ENCODE results near the gene RAVER1. TPM values are rescaled to one million over a fixed set of nuclear protein-coding genes. Genes with fewer than 3 reads are reported as not detected.

The RAVER1 gene
- total RNA-seq, 5 donors from 2014 or later (not counting 1 experiment from before 2014, with no cell fraction given): 31.5 to 68.2 (median 61.2) TPM

DNA sequence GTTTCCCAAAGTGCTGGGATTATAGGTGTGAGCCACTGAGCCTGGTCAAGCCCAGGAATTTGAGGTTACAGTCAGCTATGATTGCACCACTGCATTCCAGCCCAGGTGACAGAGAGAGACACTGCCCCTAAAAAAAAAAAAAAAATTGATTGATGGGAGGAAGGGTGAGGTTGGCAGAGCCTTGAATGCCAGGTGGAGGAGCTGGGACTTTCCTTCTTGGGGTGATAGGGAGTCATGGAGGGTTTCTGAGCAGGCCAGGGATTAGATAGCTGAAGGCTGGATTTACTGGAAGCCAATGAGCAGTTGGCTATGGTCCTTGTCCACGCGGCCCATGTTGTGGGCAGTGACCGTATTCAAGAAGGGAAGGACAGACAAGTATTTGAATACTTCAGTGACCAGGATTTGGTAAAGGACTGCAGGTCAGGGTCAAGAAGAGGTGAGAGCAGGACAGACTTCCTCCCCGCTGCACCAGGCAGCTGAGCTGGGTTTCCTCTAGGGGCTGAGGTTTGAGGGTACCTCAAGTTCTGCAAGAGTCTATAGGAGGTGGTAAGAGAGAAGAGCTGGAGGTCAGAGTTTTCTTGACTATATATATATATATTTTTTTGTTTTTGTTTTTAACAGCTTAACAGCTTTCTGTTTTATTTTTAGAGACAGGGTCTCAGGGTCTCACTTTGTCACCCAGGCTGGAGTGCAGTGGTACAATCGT is 53.4 kb downstream of the RAVER1 start:
- H3K27ac Mint-ChIP-seq: peak overlapping the region in 1 of 2 donors; percentile 13

DNA sequence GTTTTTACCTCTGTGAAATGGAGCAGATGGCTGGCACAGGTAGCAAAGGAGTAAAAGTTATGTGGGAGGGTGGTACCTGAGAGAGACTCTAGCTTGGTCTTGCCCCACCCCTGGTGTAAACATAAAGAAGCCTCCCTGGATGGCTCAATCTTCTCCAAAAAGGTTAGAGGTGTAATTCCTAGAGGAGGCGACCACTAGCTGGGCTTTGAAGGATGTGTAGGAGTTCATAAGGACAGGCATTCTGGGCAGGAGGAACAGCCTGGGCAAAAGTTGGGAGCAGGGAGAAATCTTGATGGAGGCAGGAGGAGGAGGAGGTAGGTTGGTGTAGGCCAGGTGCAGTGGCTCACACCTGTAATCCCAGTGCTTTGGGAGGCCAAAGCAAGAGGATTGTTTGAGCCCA is 54.4 kb downstream of the RAVER1 start:
- ChIA-PET POLR2A (interaction anchor here in 1 of 2 donors (1.0 kb wide), 1 partner anchor 9 kb away, joined by 3 read pairs; no protein-coding TSS in a partner anchor), CTCF (interaction anchor here in 1 of 2 donors (0.5 to 1.7 kb wide), 2 partner anchors 8 to 285 kb away, joined by 3 to 6 read pairs; partner anchors contain the start of gene ICAM1)
- Mint-ChIP-seq H3K27ac (peak overlapping the region in 1 of 2 donors; percentile 34), H3K4me3 (no peak overlapping the region), H3K36me3 (peaks cover 18% of the 10 kb centered on the region), H3K27me3 (no peaks in the 10 kb centered on the region), H3K9me3 (no peaks in the 10 kb centered on the region), H3K4me1 (peaks cover 10 to 14% (median 11%) of the 10 kb centered on the region in 3 donors)
- no peak for ATAC-seq (replicated peaks in 1 of 4)
- Histone ChIP-seq H3K4me3 (ENCODE audit: control insufficient read depth in 1 of 2, extremely low read depth in 1 of 2, low read length in 1 of 2) (no peak overlapping the region), H3K27ac (ENCODE audit: low read length) (no peak overlapping the region), H3K4me1 (ENCODE audit: control insufficient read depth in 1 of 2, extremely low read depth in 1 of 2, insufficient read depth in 2 of 2, low read length in 2 of 2) (peaks cover 0 to 11% of the 10 kb centered on the region in 2 experiments), H3K36me3 (ENCODE audit: control insufficient read depth in 2 of 2, extremely low read depth in 1 of 2, insufficient read depth in 1 of 2, low read length in 1 of 2) (peaks cover 0 to 27% of the 10 kb centered on the region in 2 donors), H3K27me3 (replicated peaks in 1 of 2; ENCODE audit: control insufficient read depth in 2 of 2, extremely low read depth in 1 of 2, insufficient read depth in 2 of 2, low read length in 1 of 2) (no peaks in the 10 kb centered on the region), H3K9me3 (no peaks in the 10 kb centered on the region)
- DNase-seq: no peak
- 91% methylated on average over 1 of the region's 1 CpG for WGBS (ENCODE audit: insufficient coverage)

More for the DNA sequence above, 53.4 kb downstream of the RAVER1 start:
- H3K4me1 ChIP-seq (ENCODE audit: control insufficient read depth in 1 of 2, extremely low read depth in 1 of 2, insufficient read depth in 2 of 2, low read length in 2 of 2): peaks cover 0 to 11% of the 10 kb centered on the region in 2 experiments
- ATAC-seq (replicated peaks in 1 of 4) (no peak), DNase-seq (no peak)
- peaks cover 19% of the 10 kb centered on the region for H3K36me3 Mint-ChIP-seq
- 69% methylated on average over 3 of the region's 5 CpGs for WGBS (ENCODE audit: insufficient coverage)
- H3K27ac ChIP-seq (ENCODE audit: low read length): no peak overlapping the region
- ChIA-PET POLR2A (interaction anchor here in 1 of 2 donors (0.6 to 1.6 kb wide), 2 partner anchors 8 to 68 kb away, joined by 9 to 11 read pairs; partner anchors contain the start of gene ICAM1), CTCF (interaction anchor here in 1 of 2 donors (0.5 to 1.7 kb wide), 8 partner anchors 9 to 152 kb away, joined by 3 to 9 read pairs (median 4); partner anchors contain the start of genes ICAM1 and TYK2)
- peaks cover 7 to 10% (median 9%) of the 10 kb centered on the region in 3 donors for H3K4me1 Mint-ChIP-seq
- H3K36me3 ChIP-seq (ENCODE audit: control insufficient read depth in 2 of 2, extremely low read depth in 1 of 2, insufficient read depth in 1 of 2, low read length in 1 of 2): peaks cover 0 to 32% of the 10 kb centered on the region in 2 donors
- no peaks in the 10 kb centered on the region for H3K27me3 Mint-ChIP-seq
- H3K9me3 Mint-ChIP-seq: no peaks in the 10 kb centered on the region
- H3K27me3 ChIP-seq (replicated peaks in 1 of 2; ENCODE audit: control insufficient read depth in 2 of 2, extremely low read depth in 1 of 2, insufficient read depth in 2 of 2, low read length in 1 of 2): no peaks in the 10 kb centered on the region
- no peaks in the 10 kb centered on the region for H3K9me3 ChIP-seq
- H3K4me3 Mint-ChIP-seq: no peak overlapping the region
- H3K4me3 ChIP-seq (ENCODE audit: control insufficient read depth in 1 of 2, extremely low read depth in 1 of 2, low read length in 1 of 2): no peak overlapping the region

- POLR2A ChIA-PET: interaction anchor here (0.7 to 1.0 kb wide), 2 partner anchors 8 to 10 kb away, joined by 3 to 13 read pairs; no protein-coding TSS in a partner anchor
- no peak overlapping the region for H3K27ac Mint-ChIP-seq
Observed at GRCh38 chr19:10277795-10278589, 55.3 kb downstream of the RAVER1 start.

DNA sequence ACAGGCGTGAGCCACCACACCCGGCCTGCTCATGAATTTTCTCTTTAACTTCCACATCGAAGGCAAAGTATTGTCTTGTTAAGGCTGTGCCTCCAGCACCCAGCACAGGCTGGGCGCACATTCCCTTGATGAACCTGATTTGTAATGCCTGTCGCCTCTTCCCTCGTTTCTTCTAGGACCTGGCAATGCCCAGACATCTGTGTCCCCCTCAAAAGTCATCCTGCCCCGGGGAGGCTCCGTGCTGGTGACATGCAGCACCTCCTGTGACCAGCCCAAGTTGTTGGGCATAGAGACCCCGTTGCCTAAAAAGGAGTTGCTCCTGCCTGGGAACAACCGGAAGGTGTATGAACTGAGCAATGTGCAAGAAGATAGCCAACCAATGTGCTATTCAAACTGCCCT is 58.7 kb downstream of the RAVER1 start:
- DNase-seq (no peak), ATAC-seq (replicated peaks in 1 of 4) (no peak)
- peaks cover 3 to 33% of the 10 kb centered on the region in 2 experiments for H3K4me1 ChIP-seq (ENCODE audit: control insufficient read depth in 1 of 2, extremely low read depth in 1 of 2, insufficient read depth in 2 of 2, low read length in 2 of 2)
- H3K36me3 Mint-ChIP-seq: peaks cover 10% of the 10 kb centered on the region
- ChIA-PET CTCF (no interaction called here), POLR2A (no interaction called here)
- H3K27me3 Mint-ChIP-seq: no peaks in the 10 kb centered on the region
- H3K27ac ChIP-seq (ENCODE audit: low read length): no peak overlapping the region
- no peaks in the 10 kb centered on the region for H3K27me3 ChIP-seq (replicated peaks in 1 of 2; ENCODE audit: control insufficient read depth in 2 of 2, extremely low read depth in 1 of 2, insufficient read depth in 2 of 2, low read length in 1 of 2)
- peaks cover 0 to 13% of the 10 kb centered on the region in 2 donors for H3K36me3 ChIP-seq (ENCODE audit: control insufficient read depth in 2 of 2, extremely low read depth in 1 of 2, insufficient read depth in 1 of 2, low read length in 1 of 2)
- no peaks in the 10 kb centered on the region for H3K9me3 ChIP-seq
- peaks cover 24 to 35% (median 27%) of the 10 kb centered on the region in 3 donors for H3K4me1 Mint-ChIP-seq
- peak overlapping the region; percentile 76 to 79 for H3K27ac Mint-ChIP-seq
- 95% methylated on average over 10 of the region's 10 CpGs for WGBS (ENCODE audit: insufficient coverage)
- no peaks in the 10 kb centered on the region for H3K9me3 Mint-ChIP-seq
- no peak overlapping the region for H3K4me3 ChIP-seq (ENCODE audit: control insufficient read depth in 1 of 2, extremely low read depth in 1 of 2, low read length in 1 of 2)
- no peak overlapping the region for H3K4me3 Mint-ChIP-seq

More at GRCh38 chr19:10277795-10278589, 55.3 kb downstream of the RAVER1 start:
- H3K4me3 ChIP-seq (ENCODE audit: control insufficient read depth in 1 of 2, extremely low read depth in 1 of 2, low read length in 1 of 2): no peak overlapping the region
- DNase-seq (no peak), ATAC-seq (replicated peaks in 1 of 4) (no peak)
- CTCF ChIA-PET: interaction anchor here in 1 of 2 donors (0.5 kb wide), 1 partner anchor 286 kb away, joined by 3 read pairs; no protein-coding TSS in a partner anchor
- no peaks in the 10 kb centered on the region for H3K9me3 ChIP-seq
- Mint-ChIP-seq H3K9me3 (no peaks in the 10 kb centered on the region), H3K4me1 (peaks cover 11 to 14% (median 13%) of the 10 kb centered on the region in 3 donors), H3K4me3 (no peak overlapping the region), H3K27me3 (no peaks in the 10 kb centered on the region), H3K36me3 (peaks cover 14% of the 10 kb centered on the region)
- WGBS (ENCODE audit: insufficient coverage): 95% methylated on average over 5 of the region's 9 CpGs
- no peak overlapping the region for H3K27ac ChIP-seq (ENCODE audit: low read length)
- H3K27me3 ChIP-seq (replicated peaks in 1 of 2; ENCODE audit: control insufficient read depth in 2 of 2, extremely low read depth in 1 of 2, insufficient read depth in 2 of 2, low read length in 1 of 2): no peaks in the 10 kb centered on the region
- peaks cover 0 to 11% of the 10 kb centered on the region in 2 experiments for H3K4me1 ChIP-seq (ENCODE audit: control insufficient read depth in 1 of 2, extremely low read depth in 1 of 2, insufficient read depth in 2 of 2, low read length in 2 of 2)
- H3K36me3 ChIP-seq (ENCODE audit: control insufficient read depth in 2 of 2, extremely low read depth in 1 of 2, insufficient read depth in 1 of 2, low read length in 1 of 2): peaks cover 0 to 18% of the 10 kb centered on the region in 2 donors

DNA sequence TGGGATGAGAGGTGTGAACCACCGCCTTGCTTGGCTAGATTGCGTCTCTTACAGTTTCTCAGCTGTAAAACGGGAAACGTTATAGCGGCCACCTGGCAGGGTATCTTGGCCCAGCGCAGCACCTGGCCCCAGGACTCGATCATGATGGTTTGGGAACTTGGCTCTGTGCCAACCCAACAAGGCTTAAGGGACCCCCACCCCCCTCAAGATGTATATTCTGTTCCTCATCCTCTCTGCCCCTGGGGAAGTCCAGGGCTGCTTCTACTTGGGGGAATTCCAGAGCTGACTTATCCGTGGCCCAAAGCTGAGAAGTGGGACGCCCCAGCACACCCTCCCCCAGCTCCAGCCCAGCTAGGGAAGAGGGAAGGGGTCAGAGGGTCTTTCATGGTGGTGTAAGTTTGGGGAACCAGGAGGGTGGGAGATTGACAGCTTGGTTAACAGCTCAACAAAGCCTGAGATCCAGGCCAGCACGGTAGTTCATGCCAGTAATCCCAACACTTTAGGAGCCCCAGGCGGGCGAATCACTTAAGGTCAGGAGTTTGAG is 61.7 kb downstream of the RAVER1 start:
- peak overlapping the region; percentile 81 to 84 (median 81) for H3K4me3 Mint-ChIP-seq
- Histone ChIP-seq H3K36me3 (ENCODE audit: control insufficient read depth in 2 of 2, extremely low read depth in 1 of 2, insufficient read depth in 1 of 2, low read length in 1 of 2) (peaks cover 0 to 11% of the 10 kb centered on the region in 2 donors), H3K27me3 (replicated peaks in 1 of 2; ENCODE audit: control insufficient read depth in 2 of 2, extremely low read depth in 1 of 2, insufficient read depth in 2 of 2, low read length in 1 of 2) (no peaks in the 10 kb centered on the region), H3K9me3 (no peaks in the 10 kb centered on the region), H3K4me1 (ENCODE audit: control insufficient read depth in 1 of 2, extremely low read depth in 1 of 2, insufficient read depth in 2 of 2, low read length in 2 of 2) (peaks cover 3 to 36% of the 10 kb centered on the region in 2 experiments), H3K27ac (ENCODE audit: low read length) (peak overlapping the region; percentile 94), H3K4me3 (ENCODE audit: control insufficient read depth in 1 of 2, extremely low read depth in 1 of 2, low read length in 1 of 2) (peak overlapping the region in 1 of 2 donors; percentile 60)
- DNase-seq (peak in 11 of 35 experiments; percentile 29 to 79 (median 37)), ATAC-seq (replicated peaks in 1 of 4) (peak in 1 of 4 experiments; percentile 35)
- H3K4me1 Mint-ChIP-seq: peaks cover 22 to 33% (median 27%) of the 10 kb centered on the region in 3 donors
- H3K27me3 Mint-ChIP-seq: no peaks in the 10 kb centered on the region
- H3K36me3 Mint-ChIP-seq: peaks cover 7% of the 10 kb centered on the region
- POLR2A ChIA-PET: interaction anchor here in 1 of 2 donors (0.5 to 1.3 kb wide), 3 partner anchors 9 to 156 kb away, joined by 3 to 9 read pairs (median 4); no protein-coding TSS in a partner anchor
- CTCF ChIA-PET: interaction anchor here (0.5 to 4.7 kb wide), 19 partner anchors 8 to 535 kb away, joined by 3 to 75 read pairs (median 6); partner anchors contain the start of genes ICAM5 (in 1 of the 2), MRPL4 (in 1 of the 2), RAVER1 (in 1 of the 2) and TYK2 (in 1 of the 2)
- no peaks in the 10 kb centered on the region for H3K9me3 Mint-ChIP-seq
- H3K27ac Mint-ChIP-seq: peak overlapping the region; percentile 82 to 87
- 28% methylated on average over 8 of the region's 12 CpGs for WGBS (ENCODE audit: insufficient coverage)
